Measurements from ENCODE around the gene ELOF1.
"Not testable (repeated sequence)": the region's sequence is repeated elsewhere in the genome, so short reads cannot be mapped to it uniquely, and the experiment has no call there.

The ELOF1 gene

DNA sequence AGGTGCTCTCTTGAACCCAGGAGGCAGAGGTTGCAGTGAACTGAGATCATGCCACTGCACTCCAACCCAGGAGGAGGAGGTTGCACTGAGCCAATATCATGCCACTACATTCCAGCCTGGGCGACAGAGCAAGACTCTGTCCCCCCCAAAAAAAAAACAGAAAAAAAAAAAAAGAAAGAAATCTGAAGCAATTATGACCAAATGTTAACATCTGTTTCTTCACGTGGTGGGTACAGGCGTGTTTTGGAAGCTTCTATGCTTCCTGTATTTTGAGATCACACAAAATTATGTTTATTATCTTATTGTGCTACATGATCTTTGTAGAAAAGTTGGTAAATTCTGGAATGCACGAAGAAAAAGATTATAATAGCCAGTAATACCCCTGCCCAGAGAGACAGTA is 21.1 kb upstream of the ELOF1 start:
- no peak for ATAC-seq (replicated peaks)
- H3K4me3 Mint-ChIP-seq: peak overlapping the region in 1 of 2 donors; percentile 80
- H3K4me1 Mint-ChIP-seq (ENCODE audit: low read depth in 2 of 2): peaks cover 5 to 16% of the 10 kb centered on the region in 2 donors
- H3K27ac Mint-ChIP-seq: no peak overlapping the region
- H3K27me3 Mint-ChIP-seq: no peaks in the 10 kb centered on the region
- DNase-seq: no peak
- no peaks in the 10 kb centered on the region for H3K9me3 Mint-ChIP-seq
- H3K36me3 Mint-ChIP-seq (ENCODE audit: insufficient read depth): peaks cover 11% of the 10 kb centered on the region

DNA sequence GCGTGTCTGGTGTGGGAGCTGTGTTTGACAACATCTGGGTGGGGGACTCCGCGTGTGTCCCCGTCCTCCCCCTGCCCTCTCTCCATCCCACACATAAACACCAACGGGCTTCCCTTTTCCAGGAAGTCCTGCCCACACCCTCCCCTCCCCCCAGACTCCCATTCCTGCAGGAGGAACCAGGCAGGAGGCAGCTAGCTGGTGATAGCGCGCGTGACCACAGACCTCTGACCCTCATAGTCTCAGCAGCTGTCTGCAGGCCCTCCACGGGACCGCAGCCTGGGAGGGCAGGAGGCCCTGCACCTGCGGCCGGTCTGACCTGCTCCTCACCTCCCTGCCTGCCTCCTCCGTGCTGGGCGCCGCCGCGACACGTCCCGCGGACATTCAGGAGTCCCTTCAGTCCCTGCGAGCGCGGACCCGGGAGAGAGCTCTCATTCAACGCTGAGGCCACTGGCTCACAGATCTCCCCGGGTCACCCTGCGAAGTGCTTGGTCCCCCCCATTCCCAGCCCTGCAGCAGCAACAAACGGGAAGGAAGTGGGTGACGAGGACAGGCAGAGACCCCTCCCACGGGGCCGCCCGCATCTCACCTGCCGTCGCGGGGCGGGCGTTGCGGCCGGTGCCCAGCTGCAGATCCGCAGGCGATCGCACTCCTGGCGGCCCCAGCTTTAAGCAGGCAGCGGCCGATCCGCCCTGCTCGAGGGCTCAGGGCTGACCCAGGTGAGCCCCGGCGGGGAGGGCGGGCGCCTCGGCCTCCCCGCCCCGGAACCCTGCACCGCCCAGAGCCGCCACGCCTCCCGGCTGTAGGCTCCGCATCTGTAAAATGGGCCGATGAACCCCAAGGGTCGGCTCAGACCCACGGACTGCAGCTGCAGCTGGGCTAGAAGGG is 19.5 kb upstream of the ELOF1 start:
- Mint-ChIP-seq H3K4me1 (ENCODE audit: low read depth in 2 of 2) (peaks cover 5 to 16% of the 10 kb centered on the region in 2 donors), H3K9me3 (no peaks in the 10 kb centered on the region), H3K36me3 (ENCODE audit: insufficient read depth) (peaks cover 14% of the 10 kb centered on the region), H3K27ac (peak overlapping the region; percentile 54 to 60), H3K4me3 (peak overlapping the region; percentile 80 to 81), H3K27me3 (no peaks in the 10 kb centered on the region)
- DNase-seq (peak in 1 of 3 experiments; percentile 9), ATAC-seq (replicated peaks) (peak; percentile 74)

DNA sequence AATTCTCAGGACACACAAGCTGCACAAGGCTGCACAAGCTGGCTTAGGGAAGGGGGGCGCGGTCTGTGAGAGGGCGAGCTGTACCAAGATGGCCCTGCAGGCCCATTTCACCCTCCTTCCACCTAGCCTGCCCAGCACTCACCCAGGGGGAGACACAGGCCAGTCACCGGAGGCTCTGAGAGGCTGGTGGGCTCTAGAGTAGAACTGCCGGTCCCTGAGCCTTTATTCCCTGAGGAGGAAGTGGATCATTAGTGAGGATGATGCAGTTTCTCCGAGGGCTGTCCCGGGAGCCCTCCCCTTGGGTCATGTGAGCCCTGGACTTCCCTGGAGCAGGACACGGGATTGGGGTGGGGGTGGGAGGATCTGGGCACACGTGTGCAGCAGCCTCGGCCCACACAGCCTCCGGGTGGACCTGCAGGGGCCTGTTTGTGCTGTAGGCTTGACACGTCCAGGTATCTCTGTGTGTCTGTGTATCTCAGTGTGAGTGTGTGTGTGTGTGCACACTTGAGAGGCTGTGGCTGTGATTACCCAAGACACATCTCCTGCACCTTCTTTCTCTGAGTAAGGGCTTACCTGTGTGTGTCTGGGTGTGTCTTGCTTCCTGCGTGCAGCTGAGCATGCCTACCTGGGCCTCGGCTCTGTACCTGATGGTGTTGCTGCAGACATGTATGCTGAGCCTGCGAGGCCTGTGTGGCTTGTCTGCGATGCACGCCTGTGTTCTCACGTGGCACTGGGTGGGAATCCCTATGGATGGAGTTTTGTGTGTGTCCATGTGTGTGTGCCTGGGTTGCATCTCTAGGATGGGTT is 18.6 kb upstream of the ELOF1 start, which contains the start of gene ACP5:
Gene ACP5, minus strand, starts transcription at position 195 of the 807 bp plus-strand sequence. CDS start 328 bp downstream, outside the sequence.
- Mint-ChIP-seq H3K27me3 (no peaks in the 10 kb centered on the region), H3K27ac (peak within 1 kb of the TSS; percentile 54 to 60), H3K9me3 (no peaks in the 10 kb centered on the region), H3K4me1 (ENCODE audit: low read depth in 2 of 2) (peaks cover 5 to 16% of the 10 kb centered on the region in 2 donors), H3K4me3 (peak within 1 kb of the TSS; percentile 66 to 81), H3K36me3 (ENCODE audit: insufficient read depth) (peaks cover 14% of the 10 kb centered on the region)
- no peak for DNase-seq
- no peak for ATAC-seq (replicated peaks)

GRCh38 chr19:11576227-11576626 is 17.2 kb upstream of the ELOF1 start:
- Mint-ChIP-seq H3K4me3 (peak overlapping the region in 1 of 2 donors; percentile 1), H3K36me3 (ENCODE audit: insufficient read depth) (peaks cover 12% of the 10 kb centered on the region), H3K9me3 (no peaks in the 10 kb centered on the region), H3K27ac (peak overlapping the region in 1 of 2 donors; percentile 15), H3K27me3 (no peaks in the 10 kb centered on the region), H3K4me1 (ENCODE audit: low read depth in 2 of 2) (peaks cover 0 to 10% of the 10 kb centered on the region in 2 donors)
- DNase-seq (no peak), ATAC-seq (replicated peaks) (no peak)

DNA sequence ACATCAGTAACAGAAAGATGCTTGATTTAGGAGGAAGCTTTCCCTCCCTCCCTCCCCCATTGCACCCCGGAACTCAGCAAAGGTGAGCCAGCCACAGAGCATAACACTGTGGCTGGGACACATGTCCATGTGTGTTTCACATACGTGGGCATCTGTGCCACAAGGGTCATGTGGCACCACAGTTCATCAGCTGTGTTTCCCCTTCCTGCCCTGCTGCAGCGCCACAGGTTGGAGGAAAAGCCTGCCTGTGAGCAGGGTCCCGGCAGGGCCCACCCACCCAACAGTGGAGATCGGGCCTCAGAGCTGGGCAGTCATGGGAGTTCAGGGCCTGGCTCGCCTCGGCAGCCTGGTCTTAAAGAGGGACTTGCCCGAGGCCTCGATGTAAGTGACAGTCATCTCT is 15.7 kb upstream of the ELOF1 start:
- Mint-ChIP-seq H3K36me3 (ENCODE audit: insufficient read depth) (peaks cover 9% of the 10 kb centered on the region), H3K4me3 (no peak overlapping the region), H3K27ac (no peak overlapping the region), H3K9me3 (no peaks in the 10 kb centered on the region), H3K27me3 (no peaks in the 10 kb centered on the region), H3K4me1 (ENCODE audit: low read depth in 2 of 2) (peaks cover 0 to 5% of the 10 kb centered on the region in 2 donors)
- DNase-seq: no peak
- no peak for ATAC-seq (replicated peaks)

GRCh38 chr19:11573763-11574162 is 14.7 kb upstream of the ELOF1 start:
- H3K4me1 Mint-ChIP-seq (ENCODE audit: low read depth in 2 of 2); H3K27me3 Mint-ChIP-seq; DNase-seq; H3K27ac Mint-ChIP-seq; H3K36me3 Mint-ChIP-seq (ENCODE audit: insufficient read depth); ATAC-seq (replicated peaks); H3K9me3 Mint-ChIP-seq; H3K4me3 Mint-ChIP-seq: not testable (repeated sequence)

GRCh38 chr19:11573354-11573753 is 14.3 kb upstream of the ELOF1 start:
- H3K27ac Mint-ChIP-seq; ATAC-seq (replicated peaks); H3K36me3 Mint-ChIP-seq (ENCODE audit: insufficient read depth); DNase-seq; H3K4me1 Mint-ChIP-seq (ENCODE audit: low read depth in 2 of 2); H3K4me3 Mint-ChIP-seq; H3K9me3 Mint-ChIP-seq; H3K27me3 Mint-ChIP-seq: not testable (repeated sequence)

DNA sequence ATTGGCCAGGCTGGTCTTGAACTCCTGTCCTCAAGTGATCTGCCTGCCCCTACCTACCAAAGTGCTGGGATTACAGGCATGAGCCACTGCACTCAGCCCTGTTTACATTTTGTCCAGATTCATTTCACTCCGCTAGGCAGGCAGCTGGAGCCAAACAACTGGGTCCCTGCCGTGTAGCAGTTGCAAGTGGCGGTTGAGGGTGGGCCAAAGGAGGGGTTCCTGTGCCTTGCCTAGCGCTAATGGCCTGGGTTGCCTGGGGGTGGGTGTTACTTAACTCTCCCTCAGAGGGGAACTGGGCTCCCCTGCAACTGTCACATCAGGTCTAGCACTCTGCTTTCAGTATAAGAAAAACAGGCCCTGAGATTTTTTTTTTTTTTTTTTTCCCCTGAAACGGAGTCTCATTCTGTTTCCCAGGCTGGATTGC is 11.0 kb upstream of the ELOF1 start:
- ATAC-seq (replicated peaks) (no peak), DNase-seq (no peak)
- H3K27me3 Mint-ChIP-seq: no peaks in the 10 kb centered on the region
- H3K4me3 Mint-ChIP-seq: no peak overlapping the region
- no peaks in the 10 kb centered on the region for H3K9me3 Mint-ChIP-seq
- peaks cover 2% of the 10 kb centered on the region for H3K36me3 Mint-ChIP-seq (ENCODE audit: insufficient read depth)
- no peak overlapping the region for H3K27ac Mint-ChIP-seq
- H3K4me1 Mint-ChIP-seq (ENCODE audit: low read depth in 2 of 2): no peaks in the 10 kb centered on the region

DNA sequence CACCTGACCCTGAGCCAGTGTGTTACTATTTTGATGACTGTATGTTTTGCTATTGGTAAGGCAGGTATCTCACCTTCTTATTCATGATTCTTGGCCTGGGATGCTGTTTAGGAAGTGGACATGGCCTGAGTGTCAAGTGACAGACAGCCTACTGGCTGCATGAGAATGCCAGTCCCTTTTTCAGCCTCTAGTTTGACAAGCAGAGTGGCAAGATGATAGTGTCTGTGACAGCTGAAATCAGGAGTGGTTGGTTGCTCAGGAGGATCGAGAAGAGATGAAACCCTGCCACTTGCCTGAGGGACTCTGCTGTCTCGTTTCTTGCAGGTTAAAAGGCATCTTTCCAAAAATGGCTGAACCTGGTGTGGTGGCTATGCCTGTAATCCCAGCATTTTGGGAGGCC is 7.1 kb upstream of the ELOF1 start:
- Mint-ChIP-seq H3K27me3 (no peaks in the 10 kb centered on the region), H3K4me3 (no peak overlapping the region), H3K27ac (peak overlapping the region; percentile 8 to 23), H3K36me3 (ENCODE audit: insufficient read depth) (no peaks in the 10 kb centered on the region), H3K9me3 (no peaks in the 10 kb centered on the region), H3K4me1 (ENCODE audit: low read depth in 2 of 2) (no peaks in the 10 kb centered on the region)
- ATAC-seq (replicated peaks) (no peak), DNase-seq (no peak)

DNA sequence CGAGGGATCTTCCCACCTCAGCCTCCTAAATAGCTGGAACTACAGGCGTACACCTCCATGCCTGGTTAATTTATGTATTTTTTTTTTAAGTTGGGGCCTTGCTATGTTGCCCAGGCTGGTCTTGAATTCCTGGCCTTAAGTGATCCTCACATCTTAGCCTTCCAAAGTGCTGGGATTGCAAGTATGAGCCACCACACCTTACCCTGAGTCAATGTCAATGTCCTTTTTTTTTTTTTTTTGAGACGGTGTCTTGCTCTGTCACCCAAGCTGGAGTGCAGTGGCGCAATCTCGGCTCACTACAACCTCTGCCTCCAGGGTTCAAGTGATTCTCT is 6.6 kb upstream of the ELOF1 start:
- H3K9me3 Mint-ChIP-seq; H3K27ac Mint-ChIP-seq; DNase-seq; ATAC-seq (replicated peaks); H3K27me3 Mint-ChIP-seq; H3K36me3 Mint-ChIP-seq (ENCODE audit: insufficient read depth); H3K4me3 Mint-ChIP-seq; H3K4me1 Mint-ChIP-seq (ENCODE audit: low read depth in 2 of 2): not testable (repeated sequence)

- not testable (repeated sequence) for H3K36me3 Mint-ChIP-seq (ENCODE audit: insufficient read depth); DNase-seq; H3K9me3 Mint-ChIP-seq; H3K27me3 Mint-ChIP-seq; H3K4me3 Mint-ChIP-seq; ATAC-seq (replicated peaks); H3K27ac Mint-ChIP-seq
- H3K4me1 Mint-ChIP-seq (ENCODE audit: low read depth in 2 of 2): peaks cover 10% of the 10 kb centered on the region in 2 donors
Observed at GRCh38 chr19:11564082-11564807, 5.2 kb upstream of the ELOF1 start.

- Mint-ChIP-seq H3K36me3 (ENCODE audit: insufficient read depth) (peaks cover 7% of the 10 kb centered on the region), H3K9me3 (no peaks in the 10 kb centered on the region), H3K27ac (no peak overlapping the region), H3K4me1 (ENCODE audit: low read depth in 2 of 2) (peaks cover 14% of the 10 kb centered on the region in 2 donors), H3K27me3 (no peaks in the 10 kb centered on the region), H3K4me3 (no peak overlapping the region)
- ATAC-seq (replicated peaks) (no peak), DNase-seq (no peak)
Observed at GRCh38 chr19:11563532-11563931, 4.5 kb upstream of the ELOF1 start.

DNA sequence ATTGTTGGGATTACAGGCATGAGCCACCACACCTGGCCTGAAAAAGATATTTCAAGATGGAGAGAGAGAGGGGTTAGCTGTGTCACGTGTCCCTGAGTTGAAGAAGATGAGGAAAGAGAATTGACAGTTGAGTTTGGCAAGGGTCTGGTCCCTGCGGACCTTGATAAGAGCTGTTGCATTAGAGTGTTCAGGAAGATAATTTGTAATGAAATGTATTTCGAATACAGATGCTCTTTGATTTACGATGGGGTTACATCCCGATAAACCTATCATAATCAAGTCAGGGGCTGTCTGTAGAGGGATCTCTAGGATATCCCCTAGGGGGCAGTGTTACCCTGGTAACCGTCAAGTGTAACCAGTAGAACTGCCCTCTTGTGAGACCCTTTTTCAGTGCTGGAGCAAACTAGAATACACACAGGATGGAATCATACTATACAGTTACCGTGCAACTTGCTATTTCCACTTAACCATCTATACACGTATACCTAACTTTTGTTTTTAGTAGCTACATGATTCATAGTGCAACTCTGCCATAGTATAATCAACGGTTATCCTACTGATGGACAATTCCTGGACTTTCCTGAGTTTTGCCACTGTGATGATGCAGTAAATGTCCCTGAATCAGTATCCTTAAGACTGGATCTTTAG is 1.5 kb upstream of the ELOF1 start:
- H3K9me3 Mint-ChIP-seq: no peaks in the 10 kb centered on the region
- peak; percentile 42 for ATAC-seq (replicated peaks)
- H3K4me3 Mint-ChIP-seq: peak overlapping the region; percentile 91 to 97
- peak; percentile 52 to 60 (median 54) for DNase-seq
- H3K27ac Mint-ChIP-seq: peak overlapping the region; percentile 18 to 50
- no peaks in the 10 kb centered on the region for H3K27me3 Mint-ChIP-seq
- H3K36me3 Mint-ChIP-seq (ENCODE audit: insufficient read depth): peaks cover 11% of the 10 kb centered on the region
- peaks cover 32 to 38% of the 10 kb centered on the region in 2 donors for H3K4me1 Mint-ChIP-seq (ENCODE audit: low read depth in 2 of 2)
